ENCODE results near the gene UBE3D.

The UBE3D gene

DNA sequence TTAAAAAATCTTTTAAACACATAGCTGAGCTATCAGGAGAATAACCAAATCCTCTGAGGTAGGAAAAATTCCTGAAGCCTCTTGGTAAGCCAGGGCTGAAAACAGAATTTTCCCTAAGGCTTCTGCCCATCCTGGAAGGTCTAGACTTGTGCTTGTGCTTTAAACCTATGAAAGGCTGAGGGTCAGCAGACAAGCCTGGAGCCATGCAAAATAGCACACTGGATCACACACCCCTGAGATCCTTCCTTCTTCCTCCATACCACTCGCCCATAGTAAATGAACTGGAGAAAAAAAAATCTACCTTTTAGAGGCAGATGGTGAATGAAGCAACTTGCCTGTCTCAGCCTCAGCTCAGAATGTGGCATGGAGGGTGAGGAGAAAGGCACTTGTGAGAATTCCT is 144.4 kb downstream of the UBE3D start:
- FAIRE-seq: no peak
- no peak for DNase-seq (ENCODE audit: insufficient read length, low spot score)
- TF ChIP-seq, protein P1, sequence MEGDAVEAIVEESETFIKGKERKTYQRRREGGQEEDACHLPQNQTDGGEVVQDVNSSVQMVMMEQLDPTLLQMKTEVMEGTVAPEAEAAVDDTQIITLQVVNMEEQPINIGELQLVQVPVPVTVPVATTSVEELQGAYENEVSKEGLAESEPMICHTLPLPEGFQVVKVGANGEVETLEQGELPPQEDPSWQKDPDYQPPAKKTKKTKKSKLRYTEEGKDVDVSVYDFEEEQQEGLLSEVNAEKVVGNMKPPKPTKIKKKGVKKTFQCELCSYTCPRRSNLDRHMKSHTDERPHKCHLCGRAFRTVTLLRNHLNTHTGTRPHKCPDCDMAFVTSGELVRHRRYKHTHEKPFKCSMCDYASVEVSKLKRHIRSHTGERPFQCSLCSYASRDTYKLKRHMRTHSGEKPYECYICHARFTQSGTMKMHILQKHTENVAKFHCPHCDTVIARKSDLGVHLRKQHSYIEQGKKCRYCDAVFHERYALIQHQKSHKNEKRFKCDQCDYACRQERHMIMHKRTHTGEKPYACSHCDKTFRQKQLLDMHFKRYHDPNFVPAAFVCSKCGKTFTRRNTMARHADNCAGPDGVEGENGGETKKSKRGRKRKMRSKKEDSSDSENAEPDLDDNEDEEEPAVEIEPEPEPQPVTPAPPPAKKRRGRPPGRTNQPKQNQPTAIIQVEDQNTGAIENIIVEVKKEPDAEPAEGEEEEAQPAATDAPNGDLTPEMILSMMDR (IDR thresholded peaks at IDR 0.05; ENCODE audit: insufficient read depth, missing control alignments): no peak

- no peak for FAIRE-seq
- DNase-seq (ENCODE audit: insufficient read length, low spot score): no peak
- TF ChIP-seq, protein P1 (IDR thresholded peaks at IDR 0.05; ENCODE audit: insufficient read depth, missing control alignments): no peak
Observed at GRCh38 chr6:82917346-82918064, 148.1 kb downstream of the UBE3D start.

DNA sequence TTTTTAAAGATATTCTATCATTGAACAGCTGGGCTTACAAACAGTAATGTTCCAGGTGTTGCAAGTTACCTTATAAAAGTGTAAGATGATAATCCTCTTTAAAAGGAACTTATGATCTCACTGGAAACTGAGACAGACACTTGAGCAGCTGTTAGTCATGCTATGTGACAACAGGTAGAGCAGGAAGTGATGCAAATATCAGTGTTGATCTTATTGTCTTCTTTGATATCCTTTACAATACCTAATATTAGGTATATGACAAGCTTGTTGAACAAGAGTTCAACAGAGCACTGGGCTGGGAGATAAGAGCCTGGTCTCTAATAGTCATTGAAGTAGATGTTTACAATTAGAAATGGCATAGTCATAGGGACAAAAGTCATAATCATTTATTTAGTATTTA is 150.0 kb downstream of the UBE3D start:
- DNase-seq (ENCODE audit: insufficient read length, low spot score) (no peak), FAIRE-seq (no peak)
- TF ChIP-seq, protein P1 (IDR thresholded peaks at IDR 0.05; ENCODE audit: insufficient read depth, missing control alignments): no peak

DNA sequence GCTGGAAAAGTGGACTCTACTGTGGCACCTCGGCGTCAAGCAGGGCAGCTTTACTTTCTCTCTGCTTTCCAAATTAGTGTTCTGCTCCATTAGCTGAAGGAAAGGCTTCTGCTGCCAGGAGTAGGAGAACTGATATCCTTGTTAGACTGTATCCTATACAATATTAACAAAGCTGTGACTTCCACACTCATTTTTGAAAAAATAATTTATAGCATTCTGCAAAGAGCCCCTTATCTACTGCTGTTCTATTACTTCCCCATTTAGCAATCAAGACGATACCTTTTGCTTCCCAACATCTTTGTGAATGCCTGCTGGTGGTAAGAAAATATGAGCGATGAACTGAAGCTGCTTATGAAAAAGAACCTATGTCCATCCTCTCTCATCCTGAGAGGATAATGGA is 151.1 kb downstream of the UBE3D start:
- DNase-seq (ENCODE audit: insufficient read length, low spot score) (no peak), FAIRE-seq (no peak)
- TF ChIP-seq, protein P1 (IDR thresholded peaks at IDR 0.05; ENCODE audit: insufficient read depth, missing control alignments): no peak

- DNase-seq (ENCODE audit: insufficient read length, low spot score) (no peak), FAIRE-seq (no peak)
- TF ChIP-seq, protein P1 (IDR thresholded peaks at IDR 0.05; ENCODE audit: insufficient read depth, missing control alignments): no peak
Observed at GRCh38 chr6:82910820-82911219, 154.8 kb downstream of the UBE3D start.

- TF ChIP-seq, protein P1 (IDR thresholded peaks at IDR 0.05; ENCODE audit: insufficient read depth, missing control alignments): no peak
- FAIRE-seq: no peak
- no peak for DNase-seq (ENCODE audit: insufficient read length, low spot score)
Observed at GRCh38 chr6:82910395-82910794, 155.2 kb downstream of the UBE3D start.

DNA sequence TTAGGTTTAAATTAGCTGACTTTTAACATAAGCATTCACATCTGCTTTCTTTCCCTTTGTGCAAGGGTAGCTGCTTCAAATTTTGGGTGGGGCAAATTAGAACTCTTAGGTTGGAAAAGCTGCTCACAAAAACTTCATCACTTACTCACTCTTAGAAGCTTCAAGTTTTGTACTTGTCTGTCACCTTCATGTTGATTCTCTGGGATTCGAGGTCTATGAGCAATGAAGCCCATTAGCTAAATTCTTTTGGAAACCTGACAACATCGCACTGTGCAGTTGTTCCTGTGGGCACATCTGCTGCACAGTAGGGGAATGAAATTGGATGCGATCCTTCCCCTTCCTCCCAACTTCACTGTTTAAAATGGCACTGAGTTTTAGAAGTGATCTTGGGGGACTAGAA is 156.1 kb downstream of the UBE3D start:
- no peak for FAIRE-seq

More for the DNA sequence above, 156.1 kb downstream of the UBE3D start:
- no peak for DNase-seq (ENCODE audit: insufficient read length, low spot score)
- TF ChIP-seq, protein P1 (IDR thresholded peaks at IDR 0.05; ENCODE audit: insufficient read depth, missing control alignments): no peak
